Muscle of leg (tissue), 16 donors: Measurements from ENCODE around the gene GALNT12. TPM values are rescaled to one million over a fixed set of nuclear protein-coding genes. Genes with fewer than 3 reads are reported as not detected.
A peak's percentile ranks its signal among the peaks of the same experiment; 100 is the strongest.

Experiments used
- DNase-seq: peaks from one replicate; pipeline ENCODE4 v3.0.0; 2013
- H3K27ac ChIP-seq: one replicate; pipeline ENCODE4 v1.5.1; 2013; ENCODE audit warnings: mild to moderate bottlenecking, low read length, control low read depth
- H3K27me3 ChIP-seq: one replicate; pipeline ENCODE4 v1.6.1; 2013; ENCODE audit warnings: low read length; ENCODE audit not compliant: control insufficient read depth, insufficient read depth
- H3K36me3 ChIP-seq: one replicate; pipeline ENCODE4 v1.6.1; 2013; ENCODE audit warnings: low read length; ENCODE audit not compliant: control insufficient read depth, insufficient read depth
- H3K4me1 ChIP-seq: one replicate; pipeline ENCODE4 v1.6.1; 2013; ENCODE audit warnings: low read length; ENCODE audit not compliant: control insufficient read depth, insufficient read depth
- H3K4me3 ChIP-seq: one replicate; pipeline ENCODE4 v1.5.1; 2013; ENCODE audit warnings: low read length, control low read depth
- H3K9me3 ChIP-seq: replicated peaks from 2 replicates; pipeline ENCODE4 v1.6.1; 2013; ENCODE audit warnings: low read depth, low read length; ENCODE audit not compliant: control insufficient read depth
- WGBS: methylation state at CpG from one replicate; pipeline ENCODE4 v1.1.5; 2013; ENCODE audit warnings: missing lambda C conversion rate; ENCODE audit not compliant: insufficient coverage; 5-methylcytosine and 5-hydroxymethylcytosine counted together
- long read RNA-seq, 11 donors: transcript quantifications; one replicate each; lab custom pipeline, GENCODE V29; 2026
- polyA plus RNA-seq, 8 donors: library from polyadenylated mRNA; unstranded; fragments of 120-200 nt; gene quantifications; one replicate each; pipeline versions ENCODE4 v1.2.1 to v1.2.3, GENCODE V29; 2013; ENCODE audit warnings: inconsistent platforms in 1 of 8, low replicate concordance in 1 of 8; ENCODE audit not compliant: insufficient read length in 8 of 8, insufficient read depth in 1 of 8
- total RNA-seq: library from RNA; stranded (reverse); fragments of 120-200 nt; gene quantifications from one replicate; pipeline ENCODE4 v1.2.4, GENCODE V29; 2013

GALNT12 gene, protein sequence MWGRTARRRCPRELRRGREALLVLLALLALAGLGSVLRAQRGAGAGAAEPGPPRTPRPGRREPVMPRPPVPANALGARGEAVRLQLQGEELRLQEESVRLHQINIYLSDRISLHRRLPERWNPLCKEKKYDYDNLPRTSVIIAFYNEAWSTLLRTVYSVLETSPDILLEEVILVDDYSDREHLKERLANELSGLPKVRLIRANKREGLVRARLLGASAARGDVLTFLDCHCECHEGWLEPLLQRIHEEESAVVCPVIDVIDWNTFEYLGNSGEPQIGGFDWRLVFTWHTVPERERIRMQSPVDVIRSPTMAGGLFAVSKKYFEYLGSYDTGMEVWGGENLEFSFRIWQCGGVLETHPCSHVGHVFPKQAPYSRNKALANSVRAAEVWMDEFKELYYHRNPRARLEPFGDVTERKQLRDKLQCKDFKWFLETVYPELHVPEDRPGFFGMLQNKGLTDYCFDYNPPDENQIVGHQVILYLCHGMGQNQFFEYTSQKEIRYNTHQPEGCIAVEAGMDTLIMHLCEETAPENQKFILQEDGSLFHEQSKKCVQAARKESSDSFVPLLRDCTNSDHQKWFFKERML
- total RNA-seq (2.7 TPM), polyA plus RNA-seq (1 to 10 TPM; 3.0 to 4.6 (median 3.9) TPM)
- long read RNA-seq, donor 1 = 0 reads
- long read RNA-seq, donor 2 = 0 reads
- long read RNA-seq, donor 3 = 0 reads
- long read RNA-seq, donor 4, partial matches to known transcripts = 0 of 1 reads
- long read RNA-seq, donor 4, other reads (novel, unspliced or antisense) = 0 of 1 reads
- long read RNA-seq, donor 5, partial matches to known transcripts = 6 of 7 reads
- long read RNA-seq, donor 5, other reads (novel, unspliced or antisense) = 0 of 7 reads
- long read RNA-seq, donor 6, partial matches to known transcripts = 0 of 1 reads
- long read RNA-seq, donor 6, other reads (novel, unspliced or antisense) = 0 of 1 reads
- long read RNA-seq, donor 7, partial matches to known transcripts = 0 of 2 reads
- long read RNA-seq, donor 7, other reads (novel, unspliced or antisense) = 0 of 2 reads
- long read RNA-seq, donor 8 = 0 reads
- long read RNA-seq, donor 9 = 0 reads
- long read RNA-seq, donor 10 = 0 reads
- long read RNA-seq, donor 11, partial matches to known transcripts = 0 of 2 reads
- long read RNA-seq, donor 11, other reads (novel, unspliced or antisense) = 0 of 2 reads

DNA sequence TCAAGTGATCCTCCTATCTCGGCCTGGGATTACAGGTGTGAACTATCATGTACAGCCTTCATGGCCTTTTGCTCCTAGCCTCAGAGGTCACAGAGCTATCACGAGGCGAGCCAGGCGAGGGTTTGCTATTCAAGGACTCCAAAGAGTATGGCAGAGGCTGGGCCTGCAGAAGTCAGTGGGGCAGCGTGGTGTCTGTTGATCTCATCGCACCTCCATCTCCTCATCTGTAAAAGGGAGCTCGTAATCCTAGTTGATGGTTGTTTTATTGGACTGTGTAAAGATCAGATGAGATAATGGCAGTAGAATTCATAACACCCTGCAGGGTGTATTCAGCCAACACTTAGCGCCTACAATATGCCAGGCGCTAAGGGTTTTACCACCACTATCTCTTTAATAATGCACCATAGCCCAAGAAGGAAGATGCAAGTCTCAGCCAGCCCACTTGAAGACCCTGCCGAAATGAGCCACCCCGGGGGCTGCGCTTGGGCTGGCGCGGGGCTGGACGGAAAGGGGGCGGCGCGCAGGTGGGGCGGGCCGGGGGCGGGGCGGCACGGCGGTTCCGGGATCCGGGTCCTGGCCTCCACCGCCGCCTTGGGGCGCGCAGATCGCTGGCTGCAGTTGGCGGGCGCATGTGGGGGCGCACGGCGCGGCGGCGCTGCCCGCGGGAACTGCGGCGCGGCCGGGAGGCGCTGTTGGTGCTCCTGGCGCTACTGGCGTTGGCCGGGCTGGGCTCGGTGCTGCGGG, at the start of gene GALNT12:
Gene GALNT12, plus strand, starts transcription at position 601 of the 744 bp plus-strand sequence. Its CDS starts 29 bp downstream, at position 630.
- H3K27me3 ChIP-seq = peaks cover 28% of the 10 kb centered on the region
- DNase-seq = peak; percentile 42
- H3K36me3 ChIP-seq = no peaks in the 10 kb centered on the region
- peak within 1 kb of the TSS; percentile 54 for H3K4me3 ChIP-seq
- no peak within 1 kb of the TSS for H3K27ac ChIP-seq
- WGBS = 4% methylated on average over 46 of the region's 51 CpGs
- peaks cover 9% of the 10 kb centered on the region for H3K4me1 ChIP-seq
- no peaks in the 10 kb centered on the region for H3K9me3 ChIP-seq

DNA sequence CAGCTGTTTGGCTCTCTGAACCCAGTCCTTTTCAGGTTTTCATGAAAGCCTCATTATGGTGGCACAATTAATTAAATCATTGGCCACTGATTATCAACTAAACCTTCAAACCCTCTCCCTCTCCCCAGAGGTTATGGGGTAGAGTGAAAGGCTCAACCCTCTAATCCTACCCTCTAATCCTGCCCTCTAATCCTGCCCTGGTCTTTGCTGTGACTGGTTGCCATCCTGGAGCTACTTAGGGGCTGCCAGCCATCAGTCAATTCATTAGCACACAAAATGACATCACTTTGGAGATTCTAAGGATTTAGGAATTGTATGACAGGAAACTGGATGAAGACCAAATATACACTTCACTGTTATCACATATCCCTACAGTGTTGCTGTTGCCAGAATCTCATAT, 47.2 kb upstream of the GALNT12 start:
- Histone ChIP-seq H3K36me3 (peaks cover 14% of the 10 kb centered on the region), H3K9me3 (peaks cover 3% of the 10 kb centered on the region), H3K27ac (no peak overlapping the region), H3K27me3 (no peaks in the 10 kb centered on the region), H3K4me3 (no peak overlapping the region), H3K4me1 (no peaks in the 10 kb centered on the region)
- no peak for DNase-seq

DNA sequence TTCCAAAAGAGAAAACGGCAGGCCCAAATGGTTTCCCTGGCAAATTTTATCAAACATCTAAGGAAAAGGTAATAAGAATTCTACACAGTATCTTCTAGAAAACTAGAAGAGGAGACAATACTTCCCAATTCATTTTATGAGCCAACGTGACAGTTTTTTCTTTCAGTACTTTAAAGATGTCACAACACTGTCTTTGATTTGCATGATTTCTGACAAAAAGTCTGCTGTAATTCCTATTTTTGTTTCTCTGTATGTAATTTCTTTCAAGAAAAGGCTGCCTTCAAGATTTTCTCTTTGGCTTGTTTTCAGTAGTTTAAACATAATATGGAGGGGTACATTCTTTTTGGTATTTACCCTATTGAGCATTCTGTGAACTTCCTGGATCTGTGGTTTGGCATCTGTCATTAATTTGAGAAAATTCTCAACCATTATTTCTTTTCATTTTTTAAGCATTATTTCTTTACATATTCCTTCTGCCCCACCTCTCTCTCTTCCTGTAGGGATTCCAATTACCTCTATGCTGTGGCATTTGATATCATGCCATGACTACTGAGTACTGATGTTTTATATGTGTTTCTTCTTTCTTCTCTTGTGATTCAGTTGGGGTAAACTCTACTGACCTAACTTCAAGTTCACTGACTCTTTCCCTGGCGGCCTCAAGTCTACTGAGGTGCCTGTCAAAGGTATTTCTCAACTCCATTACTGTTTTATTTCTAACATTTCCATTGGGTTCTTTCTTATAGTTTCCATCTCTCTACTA, 43.3 kb upstream of the GALNT12 start:
- Histone ChIP-seq H3K36me3 (peaks cover 25% of the 10 kb centered on the region), H3K27me3 (no peaks in the 10 kb centered on the region), H3K4me1 (no peaks in the 10 kb centered on the region), H3K9me3 (no peaks in the 10 kb centered on the region), H3K27ac (no peak overlapping the region), H3K4me3 (no peak overlapping the region)
- no peak for DNase-seq
- WGBS = 100% methylated on average over 1 of the region's 3 CpGs

GRCh38 chr9:98765256-98765655, 42.2 kb upstream of the GALNT12 start:
- H3K9me3 ChIP-seq = no peaks in the 10 kb centered on the region
- H3K4me1 ChIP-seq = no peaks in the 10 kb centered on the region
- H3K27ac ChIP-seq = no peak overlapping the region
- no peak for DNase-seq
- H3K4me3 ChIP-seq = no peak overlapping the region
- no peaks in the 10 kb centered on the region for H3K27me3 ChIP-seq
- no CpG with 5 or more reads among the region's 1 CpG for WGBS
- peaks cover 29% of the 10 kb centered on the region for H3K36me3 ChIP-seq

DNA sequence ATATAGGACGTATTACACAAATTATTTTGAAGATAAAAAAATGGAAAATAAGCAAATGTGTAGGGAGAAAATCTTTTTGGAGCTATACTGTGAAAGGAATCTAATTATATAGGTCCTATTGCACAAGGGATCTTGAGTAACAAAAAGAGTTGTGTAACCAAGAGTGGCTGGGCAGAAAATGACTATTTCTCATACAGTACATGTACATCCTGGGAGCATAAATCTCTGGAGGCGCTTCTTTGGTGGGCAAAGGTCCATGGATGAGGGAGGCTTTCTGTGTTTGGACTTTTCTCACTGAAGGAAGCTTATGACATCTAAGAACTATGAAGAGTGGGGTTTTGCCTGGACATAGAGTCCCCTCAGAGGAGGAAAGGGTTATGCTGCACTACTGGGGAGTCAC, 40.9 kb upstream of the GALNT12 start:
- Histone ChIP-seq H3K36me3 (peaks cover 43% of the 10 kb centered on the region), H3K27ac (no peak overlapping the region), H3K27me3 (no peaks in the 10 kb centered on the region), H3K4me3 (no peak overlapping the region), H3K4me1 (no peaks in the 10 kb centered on the region), H3K9me3 (no peaks in the 10 kb centered on the region)
- no peak for DNase-seq
- WGBS = 83% methylated on average over 1 of the region's 2 CpGs

GRCh38 chr9:98767196-98767595, 40.3 kb upstream of the GALNT12 start:
- H3K9me3 ChIP-seq = no peaks in the 10 kb centered on the region
- H3K27me3 ChIP-seq = no peaks in the 10 kb centered on the region
- no peaks in the 10 kb centered on the region for H3K4me1 ChIP-seq
- peaks cover 48% of the 10 kb centered on the region for H3K36me3 ChIP-seq
- no peak overlapping the region for H3K27ac ChIP-seq
- no peak for DNase-seq
- no peak overlapping the region for H3K4me3 ChIP-seq
- 97% methylated on average over 3 of the region's 3 CpGs for whole genome bisulfite sequencing

DNA sequence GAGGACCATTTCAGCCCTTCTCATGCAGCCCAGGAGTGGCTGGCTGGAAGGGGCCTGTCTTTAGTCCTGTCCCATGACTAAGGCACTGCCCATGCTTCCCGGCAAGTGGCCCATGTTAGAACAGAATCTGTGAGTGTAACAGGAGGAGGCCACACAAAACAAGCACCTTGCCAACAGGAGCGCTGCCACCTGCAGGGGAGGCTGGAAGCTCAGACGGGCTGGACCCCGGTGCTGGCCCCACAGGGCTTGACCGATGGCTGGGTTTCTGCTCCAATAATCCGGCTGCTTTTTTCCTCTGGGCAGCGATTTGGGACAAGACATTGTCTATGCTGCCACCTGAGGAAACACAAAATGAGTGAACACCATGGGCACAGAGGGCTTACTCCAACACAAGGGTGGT, 39.6 kb upstream of the GALNT12 start:
- no peaks in the 10 kb centered on the region for H3K27me3 ChIP-seq
- H3K4me1 ChIP-seq = no peaks in the 10 kb centered on the region
- H3K36me3 ChIP-seq = peaks cover 55% of the 10 kb centered on the region
- no peak for DNase-seq
- H3K9me3 ChIP-seq = no peaks in the 10 kb centered on the region
- 92% methylated on average over 6 of the region's 7 CpGs for WGBS
- H3K27ac ChIP-seq = no peak overlapping the region
- no peak overlapping the region for H3K4me3 ChIP-seq

GRCh38 chr9:98768344-98768743, 39.1 kb upstream of the GALNT12 start:
- no peak overlapping the region for H3K27ac ChIP-seq
- H3K4me1 ChIP-seq = no peaks in the 10 kb centered on the region
- H3K4me3 ChIP-seq = no peak overlapping the region
- no peak for DNase-seq
- WGBS = 93% methylated on average over 9 of the region's 9 CpGs
- no peaks in the 10 kb centered on the region for H3K27me3 ChIP-seq
- no peaks in the 10 kb centered on the region for H3K9me3 ChIP-seq
- H3K36me3 ChIP-seq = peaks cover 59% of the 10 kb centered on the region

GRCh38 chr9:98770717-98771116, 36.8 kb upstream of the GALNT12 start:
- Histone ChIP-seq H3K27me3 (no peaks in the 10 kb centered on the region), H3K27ac (no peak overlapping the region), H3K4me1 (no peaks in the 10 kb centered on the region), H3K9me3 (no peaks in the 10 kb centered on the region), H3K36me3 (peaks cover 66% of the 10 kb centered on the region), H3K4me3 (no peak overlapping the region)
- 87% methylated on average over 10 of the region's 10 CpGs for WGBS
- no peak for DNase-seq
